ENCODE data around the gene LRMDA. TPM values are rescaled to one million over a fixed set of nuclear protein-coding genes. Genes with fewer than 3 reads are reported as not detected.

Gene LRMDA
- total RNA-seq, 2 experiments from 2014 or later: not detected

- TF ChIP-seq CTCF (IDR thresholded peaks at IDR 0.05): no peak
- H3K4me1 ChIP-seq (ENCODE audit: insufficient read depth, low read length): no peaks in the 10 kb centered on the region
- DNase-seq (no peak), ATAC-seq (ENCODE audit: poor library complexity) (no peak)
- ChIA-PET CTCF (no interaction called here), POLR2A (no interaction called here)
- H3K36me3 ChIP-seq (ENCODE audit: insufficient read depth, low read length): no peaks in the 10 kb centered on the region
- Mint-ChIP-seq H3K36me3 (ENCODE audit: low read depth) (no peaks in the 10 kb centered on the region), H3K4me1 (ENCODE audit: low read depth) (no peaks in the 10 kb centered on the region), H3K4me3 (no peak overlapping the region), H3K27ac (no peak overlapping the region), H3K9me3 (no peaks in the 10 kb centered on the region), H3K27me3 (peaks cover 22% of the 10 kb centered on the region)
- no peak overlapping the region for H3K27ac ChIP-seq (ENCODE audit: low read depth in 1 of 2, low read length in 2 of 2)
- intact Hi-C loops (cut with DNase I, micrococcal nuclease): no loop called here
- H3K9me3 ChIP-seq (ENCODE audit: control insufficient read depth in 1 of 2, insufficient read depth in 1 of 2, low read length in 2 of 2): peaks cover 0 to under 1% of the 10 kb centered on the region in 2 experiments
- peaks cover 0 to 5% of the 10 kb centered on the region in 2 experiments for H3K27me3 ChIP-seq (ENCODE audit: control insufficient read depth in 1 of 2, insufficient read depth in 2 of 2, low read length in 2 of 2)
- no peak overlapping the region for H3K4me3 ChIP-seq (ENCODE audit: low read length)
Measured at GRCh38 chr10:75705426-75705825, 274.0 kb downstream of the LRMDA start.

GRCh38 chr10:75707080-75707840 lies 275.8 kb downstream of the LRMDA start:
- Mint-ChIP-seq H3K27ac (no peak overlapping the region), H3K27me3 (peaks cover 30% of the 10 kb centered on the region), H3K36me3 (ENCODE audit: low read depth) (no peaks in the 10 kb centered on the region), H3K4me1 (ENCODE audit: low read depth) (no peaks in the 10 kb centered on the region), H3K9me3 (no peaks in the 10 kb centered on the region), H3K4me3 (no peak overlapping the region)
- Histone ChIP-seq H3K4me1 (ENCODE audit: insufficient read depth, low read length) (no peaks in the 10 kb centered on the region), H3K9me3 (ENCODE audit: control insufficient read depth in 1 of 2, insufficient read depth in 1 of 2, low read length in 2 of 2) (no peaks in the 10 kb centered on the region), H3K27me3 (ENCODE audit: control insufficient read depth in 1 of 2, insufficient read depth in 2 of 2, low read length in 2 of 2) (peaks cover 0 to 13% of the 10 kb centered on the region in 2 experiments), H3K27ac (ENCODE audit: low read depth in 1 of 2, low read length in 2 of 2) (no peak overlapping the region), H3K4me3 (ENCODE audit: low read length) (no peak overlapping the region), H3K36me3 (ENCODE audit: insufficient read depth, low read length) (no peaks in the 10 kb centered on the region)
- no peak for ATAC-seq (ENCODE audit: poor library complexity)
- intact Hi-C loops (cut with DNase I, micrococcal nuclease): no loop called here
- no peak for DNase-seq
- POLR2A ChIA-PET: no interaction called here
- TF ChIP-seq CTCF (IDR thresholded peaks at IDR 0.05): no peak
- CTCF ChIA-PET: no interaction called here

GRCh38 chr10:75708060-75708459 lies 276.6 kb downstream of the LRMDA start:
- CTCF ChIA-PET: no interaction called here
- intact Hi-C loops (cut with DNase I, micrococcal nuclease): no loop called here
- ATAC-seq (ENCODE audit: poor library complexity): no peak

More at GRCh38 chr10:75708060-75708459, 276.6 kb downstream of the LRMDA start:
- Mint-ChIP-seq H3K36me3 (ENCODE audit: low read depth) (no peaks in the 10 kb centered on the region), H3K4me3 (no peak overlapping the region), H3K27me3 (peaks cover 38% of the 10 kb centered on the region), H3K9me3 (no peaks in the 10 kb centered on the region), H3K4me1 (ENCODE audit: low read depth) (no peaks in the 10 kb centered on the region), H3K27ac (no peak overlapping the region)
- DNase-seq: no peak
- Histone ChIP-seq H3K9me3 (ENCODE audit: control insufficient read depth in 1 of 2, insufficient read depth in 1 of 2, low read length in 2 of 2) (no peaks in the 10 kb centered on the region), H3K4me1 (ENCODE audit: insufficient read depth, low read length) (no peaks in the 10 kb centered on the region), H3K4me3 (ENCODE audit: low read length) (no peak overlapping the region), H3K27ac (ENCODE audit: low read depth in 1 of 2, low read length in 2 of 2) (no peak overlapping the region), H3K36me3 (ENCODE audit: insufficient read depth, low read length) (no peaks in the 10 kb centered on the region), H3K27me3 (ENCODE audit: control insufficient read depth in 1 of 2, insufficient read depth in 2 of 2, low read length in 2 of 2) (peaks cover 0 to 17% of the 10 kb centered on the region in 2 experiments)
- POLR2A ChIA-PET: no interaction called here
- TF ChIP-seq CTCF (IDR thresholded peaks at IDR 0.05): no peak
